Ascending aorta (tissue), 2 donors: ENCODE results near the gene TRH. TPM values are rescaled to one million over a fixed set of nuclear protein-coding genes. Genes with fewer than 3 reads are reported as not detected.
A peak's percentile ranks its signal among the peaks of the same experiment; 100 is the strongest.

Source experiments
- DNase-seq, 2 donors: peaks; one replicate each; pipeline ENCODE4 v3.0.0-alpha.2; 2019; ENCODE audit warnings: low spot score in 2 of 2
- H3K27ac ChIP-seq, 2 donors: fragments of 200-600 bp; sonication (generic); one replicate each; pipeline ENCODE4 v1.5.1; 2016 to 2017; ENCODE audit warnings: mild to moderate bottlenecking in 1 of 2
- H3K27me3 ChIP-seq: fragments of 200-600 bp; sonication (generic); one replicate; pipeline ENCODE4 v1.5.1; 2017
- H3K36me3 ChIP-seq, 2 donors: fragments of 200-600 bp; sonication (generic); one replicate each; pipeline ENCODE4 v1.5.1; 2016
- H3K4me1 ChIP-seq, 2 donors: fragments of 200-600 bp; sonication (generic); one replicate each; pipeline ENCODE4 v1.5.1; 2016 to 2017; ENCODE audit warnings: mild to moderate bottlenecking in 1 of 2
- H3K4me3 ChIP-seq, 2 donors: fragments of 200-600 bp; sonication (generic); one replicate each; pipeline ENCODE4 v1.5.1; 2016 to 2017; ENCODE audit warnings: mild to moderate bottlenecking in 1 of 2
- H3K9me3 ChIP-seq, 2 donors: fragments of 200-600 bp; sonication (generic); one replicate each; pipeline ENCODE4 v1.5.1; 2016
- intact Hi-C: fragments of 100-400 bp; cut with DNase I; formaldehyde crosslinking; loops from one replicate; pipeline ENCODE4 v1.15.1; 2023
- total RNA-seq: library from RNA; depleted of rRNA; stranded (reverse); fragments of >200 nt; gene quantifications from one replicate; pipeline ENCODE4 v1.1.0, GENCODE V29; 2016
- TF ChIP-seq, protein P1 (sequence below), 3 experiments: fragments of 200-600 bp in 2 of 3; fragments of 450-650 bp in 1 of 3; sonication (generic) in 2 of 3; IDR thresholded peaks; one replicate each; pipeline ENCODE4 v1.5.1; 2016 to 2019; ENCODE audit warnings: antibody characterized with exemption in 3 of 3, mild to moderate bottlenecking in 1 of 3, moderate library complexity in 1 of 3

TRH gene
- total RNA-seq, 1 donor from 2014 or later, result not detected

DNA sequence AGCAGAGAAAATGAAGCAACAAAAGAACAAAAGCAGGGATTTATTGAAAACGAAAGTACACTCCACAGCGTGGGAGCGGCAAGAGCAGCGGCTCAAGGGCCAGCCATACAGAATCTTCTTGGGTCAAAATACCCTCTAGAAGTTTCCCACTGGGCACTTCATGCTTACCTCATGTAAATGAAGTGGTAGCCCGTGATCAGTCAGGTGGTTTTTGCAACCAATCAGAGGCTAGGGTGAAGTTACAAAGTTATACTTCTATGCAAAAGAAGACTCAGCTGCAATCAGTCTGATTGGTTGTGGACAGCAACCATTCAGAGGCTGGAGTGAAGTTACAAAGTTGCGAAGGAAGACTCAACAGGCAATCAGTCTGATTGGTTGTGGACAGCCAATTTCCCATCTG is 37.8 kb upstream of the TRH start:
- peak in 1 of 2 donors; percentile 71 for DNase-seq
- intact Hi-C loops, result no loop called here
- no peaks in the 10 kb centered on the region for H3K4me1 ChIP-seq
- no peak overlapping the region for H3K27ac ChIP-seq
- TF ChIP-seq, protein P1, sequence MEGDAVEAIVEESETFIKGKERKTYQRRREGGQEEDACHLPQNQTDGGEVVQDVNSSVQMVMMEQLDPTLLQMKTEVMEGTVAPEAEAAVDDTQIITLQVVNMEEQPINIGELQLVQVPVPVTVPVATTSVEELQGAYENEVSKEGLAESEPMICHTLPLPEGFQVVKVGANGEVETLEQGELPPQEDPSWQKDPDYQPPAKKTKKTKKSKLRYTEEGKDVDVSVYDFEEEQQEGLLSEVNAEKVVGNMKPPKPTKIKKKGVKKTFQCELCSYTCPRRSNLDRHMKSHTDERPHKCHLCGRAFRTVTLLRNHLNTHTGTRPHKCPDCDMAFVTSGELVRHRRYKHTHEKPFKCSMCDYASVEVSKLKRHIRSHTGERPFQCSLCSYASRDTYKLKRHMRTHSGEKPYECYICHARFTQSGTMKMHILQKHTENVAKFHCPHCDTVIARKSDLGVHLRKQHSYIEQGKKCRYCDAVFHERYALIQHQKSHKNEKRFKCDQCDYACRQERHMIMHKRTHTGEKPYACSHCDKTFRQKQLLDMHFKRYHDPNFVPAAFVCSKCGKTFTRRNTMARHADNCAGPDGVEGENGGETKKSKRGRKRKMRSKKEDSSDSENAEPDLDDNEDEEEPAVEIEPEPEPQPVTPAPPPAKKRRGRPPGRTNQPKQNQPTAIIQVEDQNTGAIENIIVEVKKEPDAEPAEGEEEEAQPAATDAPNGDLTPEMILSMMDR (IDR thresholded peaks at IDR 0.05), result no peak
- H3K36me3 ChIP-seq, result no peaks in the 10 kb centered on the region
- peak overlapping the region; percentile 31 to 48 for H3K4me3 ChIP-seq
- no peaks in the 10 kb centered on the region for H3K27me3 ChIP-seq
- no peaks in the 10 kb centered on the region for H3K9me3 ChIP-seq

DNA sequence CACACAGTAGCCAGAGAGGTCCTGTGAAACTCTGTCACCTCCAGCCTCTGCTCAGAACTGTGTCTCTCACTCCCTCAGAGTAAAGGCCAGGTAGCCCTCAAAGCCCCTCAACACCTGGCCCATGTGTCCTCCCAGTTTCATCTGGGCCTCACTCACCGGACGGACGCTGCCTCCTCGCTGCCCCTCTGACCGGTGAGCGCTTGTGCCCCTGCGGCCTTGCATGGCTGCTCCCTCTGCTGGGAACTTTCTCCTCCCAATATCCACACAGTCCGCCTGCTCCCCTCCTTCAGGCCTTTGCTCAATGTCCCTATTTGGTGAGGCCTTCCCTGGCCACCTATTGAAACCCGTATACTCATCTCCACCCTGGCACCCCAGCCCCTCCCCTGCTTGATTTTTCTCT is 36.8 kb upstream of the TRH start:
- no peaks in the 10 kb centered on the region for H3K9me3 ChIP-seq
- no peaks in the 10 kb centered on the region for H3K4me1 ChIP-seq
- H3K27ac ChIP-seq, result no peak overlapping the region
- TF ChIP-seq, protein P1 (IDR thresholded peaks at IDR 0.05), result no peak
- H3K27me3 ChIP-seq, result no peaks in the 10 kb centered on the region
- intact Hi-C loops, result no loop called here
- H3K4me3 ChIP-seq, result no peak overlapping the region
- H3K36me3 ChIP-seq, result no peaks in the 10 kb centered on the region
- no peak for DNase-seq

DNA sequence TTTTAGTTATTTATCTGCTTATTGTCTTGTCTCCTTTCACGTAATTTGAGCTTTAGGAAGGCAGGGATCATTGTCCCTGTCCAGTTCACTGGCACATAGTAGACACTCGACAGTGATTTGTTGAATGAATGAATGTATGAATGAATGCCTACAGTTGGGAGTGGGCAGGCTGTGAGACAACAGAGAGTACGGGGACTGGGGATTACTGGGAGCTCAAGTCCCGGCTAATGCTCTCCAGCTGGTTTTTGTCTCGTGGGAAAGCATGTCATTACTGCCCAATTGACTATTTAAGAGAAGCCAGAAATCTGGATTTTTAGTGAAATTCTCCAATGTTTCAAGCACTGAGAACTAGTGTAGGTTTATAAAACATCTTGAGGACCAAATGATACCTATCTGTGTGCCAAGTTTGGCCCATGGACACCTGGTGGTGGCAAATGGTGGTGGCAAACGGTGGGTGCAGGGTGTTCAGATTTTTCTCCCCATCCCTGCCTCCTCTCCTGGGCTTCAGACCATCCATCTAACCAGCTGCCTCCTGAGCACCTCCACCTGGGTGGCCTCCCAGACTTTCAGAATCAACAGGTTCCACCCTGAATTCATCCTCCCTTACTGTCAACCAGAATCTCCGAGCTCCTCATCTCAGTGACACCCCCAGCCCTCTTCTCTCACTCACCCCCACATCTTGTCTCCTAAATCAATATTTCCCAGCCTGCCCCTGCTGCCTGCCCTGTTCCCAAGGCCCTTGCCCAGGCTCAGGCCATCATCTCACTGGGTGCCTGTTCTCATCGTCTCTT is 36.2 kb upstream of the TRH start:
- TF ChIP-seq, protein P1 (IDR thresholded peaks at IDR 0.05), result no peak
- H3K9me3 ChIP-seq, result no peaks in the 10 kb centered on the region
- DNase-seq, result no peak
- no peaks in the 10 kb centered on the region for H3K4me1 ChIP-seq
- intact Hi-C loops, result no loop called here
- H3K27ac ChIP-seq, result no peak overlapping the region
- no peak overlapping the region for H3K4me3 ChIP-seq
- H3K36me3 ChIP-seq, result no peaks in the 10 kb centered on the region
- no peaks in the 10 kb centered on the region for H3K27me3 ChIP-seq

DNA sequence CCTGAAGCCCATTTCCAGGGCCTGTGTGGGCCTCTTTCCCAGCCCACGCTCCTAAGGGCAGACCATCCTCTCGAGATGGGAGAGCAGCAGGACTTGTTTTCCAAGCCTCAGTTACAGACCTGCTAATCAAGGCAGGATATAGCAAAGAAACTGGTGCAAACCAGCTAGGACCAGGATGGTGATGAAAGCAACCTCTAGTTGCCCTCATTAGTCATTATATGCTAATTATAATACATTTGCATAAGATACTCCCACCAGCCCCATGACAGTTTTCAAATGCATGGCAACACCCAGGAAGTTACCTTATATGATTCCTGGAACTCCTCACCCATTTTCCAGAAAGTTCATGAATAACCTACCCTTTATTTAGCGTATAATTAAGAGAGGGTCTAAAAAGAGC is 34.4 kb upstream of the TRH start:
- Histone ChIP-seq H3K27me3 (no peaks in the 10 kb centered on the region), H3K36me3 (no peaks in the 10 kb centered on the region), H3K9me3 (no peaks in the 10 kb centered on the region), H3K4me3 (no peak overlapping the region), H3K4me1 (no peaks in the 10 kb centered on the region), H3K27ac (no peak overlapping the region)
- intact Hi-C loops, result no loop called here
- TF ChIP-seq, protein P1 (IDR thresholded peaks at IDR 0.05), result no peak
- DNase-seq, result no peak

DNA sequence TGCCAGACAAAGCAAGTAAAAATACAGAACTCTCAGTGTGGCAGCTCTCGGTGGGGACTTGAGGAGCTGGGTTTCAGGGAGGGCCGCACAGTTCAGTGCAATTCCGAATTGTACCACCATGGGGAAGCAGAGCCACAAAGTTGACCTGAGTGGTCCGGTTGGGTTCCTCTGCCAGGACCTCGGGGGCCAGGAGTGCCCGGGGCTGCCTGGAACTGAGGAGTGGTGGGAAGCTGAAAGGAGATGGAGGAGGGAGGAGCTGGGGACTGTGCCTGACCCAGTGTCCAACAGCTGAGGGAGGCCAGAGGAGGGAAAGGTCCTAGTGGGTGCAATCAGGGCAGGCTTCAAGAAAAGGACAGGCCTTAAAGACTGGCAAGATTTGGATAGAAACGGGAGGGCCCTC is 32.2 kb upstream of the TRH start:
- TF ChIP-seq, protein P1 (IDR thresholded peaks at IDR 0.05), result peak; percentile 15 to 48 (median 41)
- H3K4me1 ChIP-seq, result no peaks in the 10 kb centered on the region
- no peak overlapping the region for H3K27ac ChIP-seq
- no peak for DNase-seq
- intact Hi-C loops, result loop anchor here (2.0 kb wide), 1 partner anchor 61 kb away; no protein-coding TSS in a partner anchor
- H3K9me3 ChIP-seq, result no peaks in the 10 kb centered on the region
- no peak overlapping the region for H3K4me3 ChIP-seq
- H3K27me3 ChIP-seq, result no peaks in the 10 kb centered on the region
- H3K36me3 ChIP-seq, result no peaks in the 10 kb centered on the region
